Measurements from ENCODE around the gene ODF4.

Gene ODF4, protein sequence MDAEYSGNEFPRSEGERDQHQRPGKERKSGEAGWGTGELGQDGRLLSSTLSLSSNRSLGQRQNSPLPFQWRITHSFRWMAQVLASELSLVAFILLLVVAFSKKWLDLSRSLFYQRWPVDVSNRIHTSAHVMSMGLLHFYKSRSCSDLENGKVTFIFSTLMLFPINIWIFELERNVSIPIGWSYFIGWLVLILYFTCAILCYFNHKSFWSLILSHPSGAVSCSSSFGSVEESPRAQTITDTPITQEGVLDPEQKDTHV

GRCh38 chr17:8339540-8339939 is at the start of gene ODF4:
Gene ODF4, plus strand, starts transcription at chr17:8339840. Its CDS starts 212 bp downstream, at chr17:8340052.
- DNase-seq: no peak

DNA sequence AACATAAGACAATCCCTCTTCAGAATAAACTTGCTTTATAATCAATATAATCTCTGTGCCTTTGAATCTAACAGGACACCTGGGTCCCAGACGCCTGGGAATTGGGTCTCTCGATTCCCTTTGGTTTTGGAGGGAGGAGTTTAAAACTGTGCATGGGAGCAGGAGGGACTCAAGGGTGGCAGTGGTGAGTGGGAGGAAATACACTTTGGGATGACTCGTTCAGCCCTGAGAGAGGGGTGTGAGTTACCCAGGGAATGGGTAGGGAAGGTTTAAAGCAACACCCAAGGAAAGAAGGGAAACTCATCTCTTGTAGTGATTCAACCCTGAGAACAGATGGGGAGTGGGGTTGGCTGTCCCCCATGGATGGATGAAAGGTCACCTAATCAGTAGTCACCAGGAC is 49.6 kb upstream of the ODF4 start:
- DNase-seq: no peak

GRCh38 chr17:8292639-8293395 is 46.8 kb upstream of the ODF4 start:
- DNase-seq: no peak

GRCh38 chr17:8294361-8294760 is 45.3 kb upstream of the ODF4 start:
- DNase-seq: no peak

GRCh38 chr17:8294814-8295316 is 44.8 kb upstream of the ODF4 start:
- DNase-seq: no peak

DNA sequence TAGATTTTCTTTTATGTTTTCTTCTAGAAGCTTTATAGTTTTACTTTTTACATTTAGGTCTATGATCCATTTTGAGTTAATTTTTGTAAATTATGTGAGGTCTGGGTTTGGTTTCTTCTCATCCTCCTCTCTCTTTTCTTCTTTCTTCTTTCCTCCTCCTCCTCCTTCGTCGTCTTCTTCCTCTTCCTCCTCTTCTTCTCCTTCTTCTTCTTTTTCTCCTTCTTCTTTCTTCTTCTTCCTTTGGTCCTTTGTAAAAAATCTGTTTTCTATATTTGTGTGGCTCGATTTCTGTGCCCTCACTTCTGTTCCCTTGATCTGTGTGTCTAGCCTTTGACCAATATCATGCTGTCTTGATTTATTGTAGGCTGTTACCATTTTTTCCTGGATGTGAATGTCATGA is 39.4 kb upstream of the ODF4 start:
- no peak for DNase-seq

DNA sequence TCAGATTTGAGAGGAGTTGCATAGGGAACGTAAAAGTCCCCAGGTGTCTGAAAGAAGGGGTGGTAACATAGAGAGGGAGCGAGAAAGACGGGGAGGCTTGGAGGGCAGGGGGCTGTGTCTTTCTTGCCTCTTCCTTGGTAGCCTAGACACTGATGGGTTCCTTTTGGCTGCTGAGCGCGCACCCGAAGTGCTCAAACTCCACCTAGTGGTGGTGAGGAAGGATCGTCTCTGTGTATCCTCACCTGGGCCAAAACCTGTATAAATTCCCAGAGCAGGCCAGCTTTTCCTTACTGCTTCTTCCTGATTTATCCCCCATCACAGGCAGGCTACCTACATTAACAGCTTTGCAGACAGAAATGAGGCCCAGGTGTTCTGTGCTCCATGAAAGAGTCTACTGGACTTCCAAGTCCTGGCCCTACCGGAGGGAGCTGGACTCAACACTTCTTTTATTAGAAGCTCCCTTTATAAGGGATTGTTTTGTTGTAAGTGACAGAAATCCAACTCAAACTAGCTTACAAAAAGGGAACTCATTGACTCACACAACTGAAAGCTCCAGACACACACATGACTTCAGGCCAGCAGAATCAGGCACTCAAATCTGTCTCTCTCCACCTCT is 38.9 kb upstream of the ODF4 start:
- DNase-seq: peak in 1 of 2 experiments; percentile 56

GRCh38 chr17:8310601-8311123 is 29.0 kb upstream of the ODF4 start:
- DNase-seq: no peak

DNA sequence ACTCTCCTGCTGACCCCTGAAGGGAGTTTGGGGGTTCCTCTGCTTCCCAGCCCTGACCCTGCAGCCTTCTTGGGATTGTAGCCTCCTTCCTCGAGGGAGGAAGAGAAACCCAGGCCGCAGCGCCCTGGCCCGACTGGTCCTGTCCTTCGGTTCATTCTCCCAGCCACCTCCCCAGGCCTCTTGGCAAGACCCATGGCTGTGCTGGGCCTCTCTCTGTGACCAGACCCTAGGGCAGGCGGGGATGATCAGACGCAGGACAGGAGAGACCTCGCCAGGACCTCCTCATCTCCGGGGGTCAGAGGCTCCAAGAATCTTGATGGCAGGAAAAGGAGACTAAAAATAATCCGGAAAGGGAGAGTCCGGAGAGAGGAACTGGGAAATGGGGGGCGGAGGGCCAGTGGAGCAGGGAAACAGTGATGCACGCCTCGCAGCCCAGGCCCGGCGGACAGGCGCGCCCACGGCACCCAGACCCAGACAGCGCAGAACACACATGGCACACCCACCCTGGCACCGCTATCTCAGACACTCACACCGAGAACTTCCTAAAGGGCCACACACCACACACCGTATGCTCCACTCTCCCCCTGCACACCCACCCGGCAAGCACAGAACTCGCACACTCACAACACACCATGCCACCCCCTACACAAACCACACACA is 28.4 kb upstream of the ODF4 start:
- no peak for DNase-seq

GRCh38 chr17:8312251-8312650 is 27.4 kb upstream of the ODF4 start:
- no peak for DNase-seq

GRCh38 chr17:8312726-8313600 is 26.7 kb upstream of the ODF4 start:
- DNase-seq: no peak

DNA sequence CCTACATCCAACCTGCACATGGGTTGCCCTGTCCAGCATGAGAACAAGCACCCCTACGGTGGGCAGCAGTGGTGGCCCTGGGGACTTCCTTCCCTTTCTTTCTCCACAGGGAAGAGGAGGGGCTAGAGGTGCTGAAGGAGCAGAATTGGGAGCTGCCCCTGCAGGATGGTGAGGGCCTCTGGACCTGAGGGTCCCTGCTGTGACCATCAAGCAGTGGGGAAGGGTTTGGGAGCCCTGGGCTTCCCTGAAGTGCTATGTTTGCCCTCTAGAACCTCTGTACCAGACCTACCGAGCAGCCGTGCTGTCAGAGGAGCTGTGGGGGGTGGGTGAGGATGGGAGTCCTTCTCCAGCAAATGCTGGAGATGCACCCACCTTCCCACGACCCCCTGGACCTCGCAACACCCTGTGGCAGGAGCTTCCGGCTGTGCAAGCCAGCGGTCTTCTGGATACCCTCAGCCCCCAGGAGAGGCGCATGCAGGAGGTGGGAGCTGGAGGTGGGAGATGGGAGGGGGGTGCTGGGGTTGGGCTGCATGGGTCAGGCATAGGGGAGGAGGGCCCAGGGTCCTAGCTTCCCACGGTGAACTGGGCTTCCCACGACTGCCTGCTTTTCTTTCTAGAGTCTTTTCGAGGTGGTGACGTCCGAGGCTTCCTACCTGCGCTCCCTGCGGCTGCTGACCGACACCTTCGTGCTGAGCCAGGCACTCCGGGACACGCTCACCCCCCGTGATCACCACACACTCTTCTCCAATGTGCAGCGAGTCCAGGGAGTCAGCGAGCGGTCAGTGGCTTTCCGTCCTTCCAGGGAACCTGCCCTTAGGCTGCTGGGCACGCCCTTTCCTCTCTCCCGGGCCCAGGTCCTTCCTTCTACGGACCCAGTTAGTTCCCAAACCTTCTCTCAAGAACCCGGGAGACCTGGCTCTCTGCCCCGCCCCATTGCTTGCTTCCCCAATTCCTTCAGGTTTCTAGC is 24.6 kb upstream of the ODF4 start:
- DNase-seq: no peak

GRCh38 chr17:8315764-8316217 is 23.8 kb upstream of the ODF4 start:
- no peak for DNase-seq

GRCh38 chr17:8318010-8318935 is 21.4 kb upstream of the ODF4 start:
- DNase-seq: no peak

DNA sequence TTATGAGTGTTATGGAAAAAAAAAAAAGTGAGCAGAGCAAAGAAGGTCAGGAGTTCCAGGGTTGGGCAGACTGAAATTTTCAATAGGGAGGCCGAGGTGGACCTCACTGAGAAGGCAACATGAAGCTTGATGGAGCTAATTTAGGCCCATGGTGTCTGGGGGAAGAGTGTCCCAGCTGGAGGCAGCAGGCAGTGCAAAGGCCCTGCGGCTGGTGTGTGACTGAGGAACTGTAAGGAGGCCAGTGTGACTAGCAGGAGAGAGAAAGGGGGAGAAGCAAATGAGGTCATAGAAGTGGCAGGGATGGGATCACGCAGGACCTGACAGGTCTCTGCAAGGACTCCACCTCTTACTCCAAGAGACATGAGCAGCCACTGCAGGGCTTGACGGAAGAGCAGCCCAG is 19.4 kb upstream of the ODF4 start:
- no peak for DNase-seq

DNA sequence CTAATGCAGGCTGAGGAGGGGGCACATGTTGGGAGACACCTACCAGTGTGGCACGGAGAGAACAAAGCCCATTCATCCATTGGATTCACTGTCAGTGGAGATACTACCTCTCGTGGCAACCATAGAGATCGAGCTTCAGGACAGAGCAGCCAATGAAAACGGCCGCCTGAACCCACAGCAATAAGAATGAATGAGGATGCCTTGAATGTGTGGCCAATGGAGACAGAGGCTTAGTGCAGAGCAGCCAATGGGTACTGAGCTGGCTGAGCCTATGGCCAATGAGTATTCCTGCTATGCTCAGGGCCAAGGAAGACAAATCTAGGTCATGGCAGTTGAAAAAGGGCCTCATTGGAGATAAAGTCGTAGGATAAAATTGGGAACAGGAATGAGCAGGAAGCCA is 18.6 kb upstream of the ODF4 start:
- DNase-seq: no peak

- no peak for DNase-seq
Measured at GRCh38 chr17:8322061-8322460, 17.6 kb upstream of the ODF4 start.

GRCh38 chr17:8324132-8324531 is 15.5 kb upstream of the ODF4 start:
- DNase-seq: no peak

- no peak for DNase-seq
Measured at GRCh38 chr17:8324923-8325322, 14.7 kb upstream of the ODF4 start.
